WTC11 (cell line): ENCODE measurements around the gene TTC28. TPM values are rescaled to one million over a fixed set of nuclear protein-coding genes. Genes with fewer than 3 reads are reported as not detected.

Experiments used
- ATAC-seq: fragments of 200-7000 bp; cut with Tn5 transposase; 2 replicates; pipeline ENCODE4 v1.10.0; 2021; ENCODE audit warnings: mild to moderate bottlenecking, moderate library complexity
- CTCF ChIA-PET: fragments of 300-600 bp; sonication (Branson Sonifier 250); formaldehyde crosslinking; loops from one replicate; lab custom pipeline; 2021; ENCODE audit warnings: antibody characterized with exemption; lab: Charles Lee
- POLR2A ChIA-PET: fragments of 350-600 bp; sonication (Branson Sonifier 250); formaldehyde crosslinking; loops from one replicate; lab custom pipeline; 2021; ENCODE audit warnings: antibody characterized with exemption; lab: Charles Lee
- DNase-seq: peaks from one replicate; pipeline ENCODE4 v3.0.0; 2021; ENCODE audit warnings: low spot score
- H3K27ac Mint-ChIP-seq: 2 replicates; pipeline ENCODE4 v1.8.0; 2021; ENCODE audit warnings: mixed read lengths
- H3K27me3 Mint-ChIP-seq: 2 replicates; pipeline ENCODE4 v1.8.0; 2021; ENCODE audit warnings: low read depth, mild to moderate bottlenecking, moderate library complexity, mixed read lengths
- H3K36me3 Mint-ChIP-seq: 2 replicates; pipeline ENCODE4 v1.8.0; 2021; ENCODE audit warnings: mixed read lengths
- H3K4me1 Mint-ChIP-seq: 2 replicates; pipeline ENCODE4 v1.8.0; 2022; ENCODE audit warnings: mixed read lengths
- H3K4me3 Mint-ChIP-seq: 2 replicates; pipeline ENCODE4 v1.8.0; 2021; ENCODE audit warnings: mild to moderate bottlenecking, moderate library complexity, mixed read lengths
- H3K9me3 Mint-ChIP-seq: 2 replicates; pipeline ENCODE4 v1.8.0; 2021; ENCODE audit warnings: mixed read lengths
- CREM ChIP-seq: sonication (generic); formaldehyde crosslinking; IDR thresholded peaks from 2 replicates; pipeline ENCODE4 v1.8.1; 2022; ENCODE audit warnings: mild to moderate bottlenecking, missing genetic modification reagents, moderate library complexity
- ELF4 ChIP-seq: sonication (generic); formaldehyde crosslinking; IDR thresholded peaks from 2 replicates; pipeline ENCODE4 v1.8.1; 2022; ENCODE audit warnings: low read depth, mild to moderate bottlenecking, moderate library complexity, missing genetic modification reagents
- ETV6 ChIP-seq: sonication (generic); formaldehyde crosslinking; IDR thresholded peaks from 2 replicates; pipeline ENCODE4 v1.8.1; 2022; ENCODE audit warnings: mild to moderate bottlenecking, missing genetic modification reagents
- FOXP1 ChIP-seq: sonication (generic); formaldehyde crosslinking; IDR thresholded peaks from 2 replicates; pipeline ENCODE4 v1.8.0; 2022; ENCODE audit warnings: missing genetic modification reagents, mild to moderate bottlenecking, moderate library complexity, borderline replicate concordance
- GABPB1 ChIP-seq: sonication (generic); formaldehyde crosslinking; IDR thresholded peaks from 2 replicates; pipeline ENCODE4 v1.8.1; 2023; ENCODE audit warnings: mild to moderate bottlenecking, missing genetic modification reagents
- MXD4 ChIP-seq: fragments of 250-450 bp; sonication (Bioruptor Pico); IDR thresholded peaks from 2 replicates; pipeline ENCODE4 v1.8.0; 2021; ENCODE audit warnings: mild to moderate bottlenecking, moderate library complexity, borderline replicate concordance
- NFATC4 ChIP-seq: fragments of 250-450 bp; sonication (Bioruptor Pico); IDR thresholded peaks from 2 replicates; pipeline ENCODE4 v1.9.0; 2021; ENCODE audit warnings: mild to moderate bottlenecking
- NFE2L1 ChIP-seq: sonication (generic); formaldehyde crosslinking; IDR thresholded peaks from 2 replicates; pipeline ENCODE4 v1.8.1; 2023; ENCODE audit warnings: missing genetic modification reagents
- NFYB ChIP-seq: sonication (generic); formaldehyde crosslinking; conservative IDR thresholded peaks from 2 replicates; pipeline ENCODE4 v1.8.0; 2022; ENCODE audit warnings: low read depth, missing genetic modification reagents
- NR3C1 ChIP-seq: sonication (generic); formaldehyde crosslinking; conservative IDR thresholded peaks from 2 replicates; pipeline ENCODE4 v1.8.1; 2023; ENCODE audit warnings: low read depth, mild to moderate bottlenecking, missing genetic modification reagents
- SMAD3 ChIP-seq: sonication (generic); formaldehyde crosslinking; IDR thresholded peaks from 2 replicates; pipeline ENCODE4 v1.8.0; 2022; ENCODE audit warnings: missing genetic modification reagents, mild to moderate bottlenecking, borderline replicate concordance
- SOX15 ChIP-seq: fragments of 250-450 bp; sonication (Bioruptor Pico); IDR thresholded peaks from 2 replicates; pipeline ENCODE4 v1.9.0; 2021; ENCODE audit warnings: mild to moderate bottlenecking
- SP1 ChIP-seq: sonication (generic); formaldehyde crosslinking; conservative IDR thresholded peaks from 2 replicates; pipeline ENCODE4 v1.8.1; 2022; ENCODE audit warnings: missing genetic modification reagents
- ZBTB21 ChIP-seq: sonication (generic); formaldehyde crosslinking; IDR thresholded peaks from 2 replicates; pipeline ENCODE4 v1.8.1; 2023; ENCODE audit warnings: mild to moderate bottlenecking, missing genetic modification reagents, borderline replicate concordance
- ZNF138 ChIP-seq: sonication (generic); formaldehyde crosslinking; conservative IDR thresholded peaks from 2 replicates; pipeline ENCODE4 v1.8.1; 2022; ENCODE audit warnings: mild to moderate bottlenecking, moderate library complexity, missing genetic modification reagents
- ZNF232 ChIP-seq: sonication (generic); formaldehyde crosslinking; IDR thresholded peaks from 2 replicates; pipeline ENCODE4 v1.8.0; 2022; ENCODE audit warnings: mild to moderate bottlenecking, missing genetic modification reagents
- total RNA-seq: library from RNA; stranded (reverse); gene quantifications from 3 replicates; pipeline ENCODE4 v1.2.3, GENCODE V29; 2021
- TF ChIP-seq, protein P1 (sequence below): sonication (generic); formaldehyde crosslinking; IDR thresholded peaks from 2 replicates; pipeline ENCODE4 v1.8.0; 2023; ENCODE audit warnings: mild to moderate bottlenecking, missing genetic modification reagents
- TF ChIP-seq, protein P2 (sequence below): sonication (generic); formaldehyde crosslinking; IDR thresholded peaks from 2 replicates; pipeline ENCODE4 v1.8.1; 2022; ENCODE audit warnings: mild to moderate bottlenecking, missing genetic modification reagents, moderate library complexity, borderline replicate concordance
- TF ChIP-seq, protein P3 (sequence below): fragments of 250-450 bp; sonication (Bioruptor Pico); IDR thresholded peaks from 2 replicates; pipeline ENCODE4 v1.9.0; 2021; ENCODE audit warnings: mild to moderate bottlenecking, borderline replicate concordance
- TF ChIP-seq, protein P4 (sequence below): sonication (generic); formaldehyde crosslinking; IDR thresholded peaks from 2 replicates; pipeline ENCODE4 v1.8.1; 2022; ENCODE audit warnings: missing genetic modification reagents, borderline replicate concordance
- TF ChIP-seq, protein P5 (sequence below): fragments of 250-450 bp; sonication (Bioruptor Pico); IDR thresholded peaks from 2 replicates; pipeline ENCODE4 v1.9.0; 2021; ENCODE audit warnings: moderate library complexity, mild to moderate bottlenecking, inconsistent platforms, borderline replicate concordance
- TF ChIP-seq, protein P6 (sequence below): sonication (generic); formaldehyde crosslinking; IDR thresholded peaks from 2 replicates; pipeline ENCODE4 v1.8.1; 2022; ENCODE audit warnings: low read depth, mild to moderate bottlenecking, moderate library complexity, missing genetic modification reagents, borderline replicate concordance

TTC28 gene
- total RNA-seq, 1 experiment from 2014 or later = 13.0 TPM

DNA sequence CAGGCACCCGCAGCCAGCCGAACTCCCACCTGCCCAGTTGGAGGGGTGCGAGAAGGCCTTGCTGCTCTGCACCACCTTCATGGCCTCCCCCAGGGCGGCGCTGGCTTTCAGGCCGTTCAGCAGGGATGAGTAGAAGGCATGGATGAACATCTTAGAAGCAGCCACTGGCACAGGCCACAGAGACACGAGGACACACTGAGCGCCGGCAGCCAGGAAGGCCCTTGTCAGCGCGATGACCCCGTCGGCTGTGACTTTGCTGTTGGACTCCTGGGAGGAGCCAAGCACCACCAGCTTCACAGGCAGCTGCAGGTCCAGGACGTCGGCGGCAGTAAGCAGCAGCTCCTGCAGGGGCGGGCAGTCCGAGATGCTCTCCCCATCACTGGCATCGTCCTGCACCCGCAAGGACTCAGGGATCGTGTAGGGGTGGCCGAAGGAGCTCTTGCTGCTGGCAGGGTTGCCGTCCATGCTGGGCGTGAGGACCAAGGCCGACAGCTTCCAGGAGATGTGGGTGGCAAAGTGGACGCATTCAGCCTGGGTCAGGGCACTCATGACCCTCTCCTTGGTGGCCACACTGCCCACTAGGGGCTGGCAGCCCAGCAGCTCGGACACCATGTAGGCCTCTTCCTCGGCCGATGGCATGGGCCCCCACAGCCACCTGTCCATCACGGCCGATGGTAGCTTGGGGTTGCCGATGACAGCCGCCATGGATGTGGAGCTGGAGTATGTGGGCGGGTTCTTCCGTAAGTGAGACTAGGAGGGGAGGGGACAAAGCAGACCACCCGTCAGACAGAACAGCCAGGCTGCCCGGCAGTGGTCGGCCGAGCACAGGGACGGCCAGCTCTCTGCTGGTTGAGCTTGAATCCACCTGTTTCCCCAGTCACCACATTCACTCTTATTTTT is 680.9 kb downstream of the TTC28 start:
- POLR2A ChIA-PET = no interaction called here
- no peaks in the 10 kb centered on the region for H3K9me3 Mint-ChIP-seq
- no peaks in the 10 kb centered on the region for H3K36me3 Mint-ChIP-seq
- H3K4me1 Mint-ChIP-seq = no peaks in the 10 kb centered on the region
- ATAC-seq (no peak), DNase-seq (no peak)
- no peak overlapping the region for H3K27ac Mint-ChIP-seq
- H3K4me3 Mint-ChIP-seq = no peak overlapping the region
- TF ChIP-seq, protein P1, sequence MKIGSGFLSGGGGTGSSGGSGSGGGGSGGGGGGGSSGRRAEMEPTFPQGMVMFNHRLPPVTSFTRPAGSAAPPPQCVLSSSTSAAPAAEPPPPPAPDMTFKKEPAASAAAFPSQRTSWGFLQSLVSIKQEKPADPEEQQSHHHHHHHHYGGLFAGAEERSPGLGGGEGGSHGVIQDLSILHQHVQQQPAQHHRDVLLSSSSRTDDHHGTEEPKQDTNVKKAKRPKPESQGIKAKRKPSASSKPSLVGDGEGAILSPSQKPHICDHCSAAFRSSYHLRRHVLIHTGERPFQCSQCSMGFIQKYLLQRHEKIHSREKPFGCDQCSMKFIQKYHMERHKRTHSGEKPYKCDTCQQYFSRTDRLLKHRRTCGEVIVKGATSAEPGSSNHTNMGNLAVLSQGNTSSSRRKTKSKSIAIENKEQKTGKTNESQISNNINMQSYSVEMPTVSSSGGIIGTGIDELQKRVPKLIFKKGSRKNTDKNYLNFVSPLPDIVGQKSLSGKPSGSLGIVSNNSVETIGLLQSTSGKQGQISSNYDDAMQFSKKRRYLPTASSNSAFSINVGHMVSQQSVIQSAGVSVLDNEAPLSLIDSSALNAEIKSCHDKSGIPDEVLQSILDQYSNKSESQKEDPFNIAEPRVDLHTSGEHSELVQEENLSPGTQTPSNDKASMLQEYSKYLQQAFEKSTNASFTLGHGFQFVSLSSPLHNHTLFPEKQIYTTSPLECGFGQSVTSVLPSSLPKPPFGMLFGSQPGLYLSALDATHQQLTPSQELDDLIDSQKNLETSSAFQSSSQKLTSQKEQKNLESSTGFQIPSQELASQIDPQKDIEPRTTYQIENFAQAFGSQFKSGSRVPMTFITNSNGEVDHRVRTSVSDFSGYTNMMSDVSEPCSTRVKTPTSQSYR (CRISPR knock-in tag) = no peak
- TF ChIP-seq NR3C1 (CRISPR knock-in tag) (no peak), NFE2L1 (CRISPR knock-in tag) (no peak), NFATC4 (CRISPR knock-in tag) (no peak), SOX15 (CRISPR knock-in tag) (no peak)
- TF ChIP-seq, protein P2, sequence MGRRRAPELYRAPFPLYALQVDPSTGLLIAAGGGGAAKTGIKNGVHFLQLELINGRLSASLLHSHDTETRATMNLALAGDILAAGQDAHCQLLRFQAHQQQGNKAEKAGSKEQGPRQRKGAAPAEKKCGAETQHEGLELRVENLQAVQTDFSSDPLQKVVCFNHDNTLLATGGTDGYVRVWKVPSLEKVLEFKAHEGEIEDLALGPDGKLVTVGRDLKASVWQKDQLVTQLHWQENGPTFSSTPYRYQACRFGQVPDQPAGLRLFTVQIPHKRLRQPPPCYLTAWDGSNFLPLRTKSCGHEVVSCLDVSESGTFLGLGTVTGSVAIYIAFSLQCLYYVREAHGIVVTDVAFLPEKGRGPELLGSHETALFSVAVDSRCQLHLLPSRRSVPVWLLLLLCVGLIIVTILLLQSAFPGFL (CRISPR knock-in tag) = no peak
- TF ChIP-seq, protein P3, sequence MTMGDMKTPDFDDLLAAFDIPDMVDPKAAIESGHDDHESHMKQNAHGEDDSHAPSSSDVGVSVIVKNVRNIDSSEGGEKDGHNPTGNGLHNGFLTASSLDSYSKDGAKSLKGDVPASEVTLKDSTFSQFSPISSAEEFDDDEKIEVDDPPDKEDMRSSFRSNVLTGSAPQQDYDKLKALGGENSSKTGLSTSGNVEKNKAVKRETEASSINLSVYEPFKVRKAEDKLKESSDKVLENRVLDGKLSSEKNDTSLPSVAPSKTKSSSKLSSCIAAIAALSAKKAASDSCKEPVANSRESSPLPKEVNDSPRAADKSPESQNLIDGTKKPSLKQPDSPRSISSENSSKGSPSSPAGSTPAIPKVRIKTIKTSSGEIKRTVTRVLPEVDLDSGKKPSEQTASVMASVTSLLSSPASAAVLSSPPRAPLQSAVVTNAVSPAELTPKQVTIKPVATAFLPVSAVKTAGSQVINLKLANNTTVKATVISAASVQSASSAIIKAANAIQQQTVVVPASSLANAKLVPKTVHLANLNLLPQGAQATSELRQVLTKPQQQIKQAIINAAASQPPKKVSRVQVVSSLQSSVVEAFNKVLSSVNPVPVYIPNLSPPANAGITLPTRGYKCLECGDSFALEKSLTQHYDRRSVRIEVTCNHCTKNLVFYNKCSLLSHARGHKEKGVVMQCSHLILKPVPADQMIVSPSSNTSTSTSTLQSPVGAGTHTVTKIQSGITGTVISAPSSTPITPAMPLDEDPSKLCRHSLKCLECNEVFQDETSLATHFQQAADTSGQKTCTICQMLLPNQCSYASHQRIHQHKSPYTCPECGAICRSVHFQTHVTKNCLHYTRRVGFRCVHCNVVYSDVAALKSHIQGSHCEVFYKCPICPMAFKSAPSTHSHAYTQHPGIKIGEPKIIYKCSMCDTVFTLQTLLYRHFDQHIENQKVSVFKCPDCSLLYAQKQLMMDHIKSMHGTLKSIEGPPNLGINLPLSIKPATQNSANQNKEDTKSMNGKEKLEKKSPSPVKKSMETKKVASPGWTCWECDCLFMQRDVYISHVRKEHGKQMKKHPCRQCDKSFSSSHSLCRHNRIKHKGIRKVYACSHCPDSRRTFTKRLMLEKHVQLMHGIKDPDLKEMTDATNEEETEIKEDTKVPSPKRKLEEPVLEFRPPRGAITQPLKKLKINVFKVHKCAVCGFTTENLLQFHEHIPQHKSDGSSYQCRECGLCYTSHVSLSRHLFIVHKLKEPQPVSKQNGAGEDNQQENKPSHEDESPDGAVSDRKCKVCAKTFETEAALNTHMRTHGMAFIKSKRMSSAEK (CRISPR knock-in tag) = no peak
- TF ChIP-seq, protein P4, sequence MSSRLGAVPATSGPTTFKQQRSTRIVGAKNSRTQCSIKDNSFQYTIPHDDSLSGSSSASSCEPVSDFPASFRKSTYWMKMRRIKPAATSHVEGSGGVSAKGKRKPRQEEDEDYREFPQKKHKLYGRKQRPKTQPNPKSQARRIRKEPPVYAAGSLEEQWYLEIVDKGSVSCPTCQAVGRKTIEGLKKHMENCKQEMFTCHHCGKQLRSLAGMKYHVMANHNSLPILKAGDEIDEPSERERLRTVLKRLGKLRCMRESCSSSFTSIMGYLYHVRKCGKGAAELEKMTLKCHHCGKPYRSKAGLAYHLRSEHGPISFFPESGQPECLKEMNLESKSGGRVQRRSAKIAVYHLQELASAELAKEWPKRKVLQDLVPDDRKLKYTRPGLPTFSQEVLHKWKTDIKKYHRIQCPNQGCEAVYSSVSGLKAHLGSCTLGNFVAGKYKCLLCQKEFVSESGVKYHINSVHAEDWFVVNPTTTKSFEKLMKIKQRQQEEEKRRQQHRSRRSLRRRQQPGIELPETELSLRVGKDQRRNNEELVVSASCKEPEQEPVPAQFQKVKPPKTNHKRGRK (CRISPR knock-in tag) = no peak
- H3K27me3 Mint-ChIP-seq = no peaks in the 10 kb centered on the region
- CTCF ChIA-PET = interaction anchor here (1.4 to 3.4 kb wide), 4 partner anchors 8 to 117 kb away, joined by 4 to 17 read pairs (median 8); partner anchors contain the start of gene PITPNB

DNA sequence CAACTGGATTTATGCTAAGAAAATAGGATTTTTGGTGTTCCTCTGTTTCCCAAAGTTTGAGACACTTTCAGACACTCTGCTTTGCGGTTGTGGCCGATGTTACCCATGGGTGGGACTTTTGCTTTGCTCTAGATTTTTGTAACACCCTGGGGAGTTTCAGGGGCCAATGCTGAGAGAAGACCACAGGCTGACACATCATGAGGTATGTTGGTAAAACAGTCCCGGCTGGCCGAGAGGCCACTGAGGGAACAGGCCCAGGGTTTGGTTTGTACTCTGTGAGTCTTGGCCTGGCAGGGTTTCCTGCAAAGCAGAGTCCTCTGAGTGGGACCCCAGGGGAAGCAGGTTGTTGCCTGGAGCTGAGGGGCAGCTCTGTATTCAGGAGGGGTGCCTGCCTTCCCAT is 682.1 kb downstream of the TTC28 start:
- Mint-ChIP-seq H3K4me3 (no peak overlapping the region), H3K27ac (no peak overlapping the region), H3K4me1 (peaks cover 4% of the 10 kb centered on the region), H3K9me3 (no peaks in the 10 kb centered on the region), H3K36me3 (no peaks in the 10 kb centered on the region), H3K27me3 (no peaks in the 10 kb centered on the region)
- CTCF ChIA-PET = interaction anchor here (3.4 kb wide), 1 partner anchor 78 kb away, joined by 10 read pairs; the partner anchor contains the start of gene PITPNB
- POLR2A ChIA-PET = no interaction called here
- ATAC-seq (no peak), DNase-seq (no peak)
- TF ChIP-seq ZBTB21 (CRISPR knock-in tag) (no peak), ZNF138 (CRISPR knock-in tag) (no peak), ELF4 (CRISPR knock-in tag) (no peak), ETV6 (no peak), FOXP1 (no peak), NFYB (CRISPR knock-in tag) (no peak), NR3C1 (CRISPR knock-in tag) (no peak), SP1 (CRISPR knock-in tag) (no peak), CREM (CRISPR knock-in tag) (no peak), ZNF232 (CRISPR knock-in tag) (no peak), MXD4 (no peak), GABPB1 (CRISPR knock-in tag) (no peak), SMAD3 (CRISPR knock-in tag) (no peak)
- TF ChIP-seq, protein P5, sequence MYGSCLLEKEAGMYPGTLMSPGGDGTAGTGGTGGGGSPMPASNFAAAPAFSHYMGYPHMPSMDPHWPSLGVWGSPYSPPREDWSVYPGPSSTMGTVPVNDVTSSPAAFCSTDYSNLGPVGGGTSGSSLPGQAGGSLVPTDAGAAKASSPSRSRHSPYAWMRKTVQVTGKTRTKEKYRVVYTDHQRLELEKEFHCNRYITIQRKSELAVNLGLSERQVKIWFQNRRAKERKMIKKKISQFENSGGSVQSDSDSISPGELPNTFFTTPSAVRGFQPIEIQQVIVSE (CRISPR knock-in tag) = no peak
- TF ChIP-seq, protein P6, sequence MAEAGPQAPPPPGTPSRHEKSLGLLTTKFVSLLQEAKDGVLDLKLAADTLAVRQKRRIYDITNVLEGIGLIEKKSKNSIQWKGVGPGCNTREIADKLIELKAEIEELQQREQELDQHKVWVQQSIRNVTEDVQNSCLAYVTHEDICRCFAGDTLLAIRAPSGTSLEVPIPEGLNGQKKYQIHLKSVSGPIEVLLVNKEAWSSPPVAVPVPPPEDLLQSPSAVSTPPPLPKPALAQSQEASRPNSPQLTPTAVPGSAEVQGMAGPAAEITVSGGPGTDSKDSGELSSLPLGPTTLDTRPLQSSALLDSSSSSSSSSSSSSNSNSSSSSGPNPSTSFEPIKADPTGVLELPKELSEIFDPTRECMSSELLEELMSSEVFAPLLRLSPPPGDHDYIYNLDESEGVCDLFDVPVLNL (CRISPR knock-in tag) = no peak
